Stimulated activated naive CD8-positive, alpha-beta T cell treated with anti-CD3 and anti-CD28 coated beads, Interleukin-15, Interleukin-2, amounts not matched to agents 100 U/mL and 50 U/mL, for 24 hours (primary cell): ENCODE results near the gene RIPK4.
A peak's percentile ranks its signal among the peaks of the same experiment; 100 is the strongest.

Experiments used
- ATAC-seq: fragments of 150-1000 bp; cut with Tn5 transposase; one replicate; pipeline ENCODE4 v1.10.0; 2021
- DNase-seq: peaks from one replicate; pipeline ENCODE4 v3.0.0; 2021

The RIPK4 gene

GRCh38 chr21:41766883-41767605 is at the start of gene RIPK4:
RIPK4 (minus strand) TSS chr21:41767052; CDS start chr21:41767041, 11 bp downstream.
- peak; percentile 72 for DNase-seq
- ATAC-seq, result peak; percentile 67

GRCh38 chr21:41815652-41816582 is 49.1 kb upstream of the RIPK4 start:
- no peak for DNase-seq
- peak; percentile 10 for ATAC-seq

GRCh38 chr21:41813226-41813625 is 46.4 kb upstream of the RIPK4 start:
- ATAC-seq (no peak), DNase-seq (no peak)

GRCh38 chr21:41812679-41813078 is 45.8 kb upstream of the RIPK4 start:
- no peak for ATAC-seq
- DNase-seq, result no peak

GRCh38 chr21:41810597-41810932 is 43.7 kb upstream of the RIPK4 start:
- DNase-seq (no peak), ATAC-seq (no peak)

GRCh38 chr21:41809891-41810596 is 43.2 kb upstream of the RIPK4 start:
- DNase-seq (no peak), ATAC-seq (no peak)

GRCh38 chr21:41808846-41809245 is 42.0 kb upstream of the RIPK4 start:
- no peak for DNase-seq
- ATAC-seq, result no peak

- no peak for ATAC-seq
- DNase-seq, result no peak
Measured at GRCh38 chr21:41808094-41808493, 41.2 kb upstream of the RIPK4 start.

GRCh38 chr21:41806773-41807172 is 39.9 kb upstream of the RIPK4 start:
- DNase-seq, result no peak
- no peak for ATAC-seq

GRCh38 chr21:41805643-41806042 is 38.8 kb upstream of the RIPK4 start:
- ATAC-seq (no peak), DNase-seq (no peak)

- ATAC-seq, result no peak
- DNase-seq, result no peak
Measured at GRCh38 chr21:41805038-41805437, 38.2 kb upstream of the RIPK4 start.

- no peak for ATAC-seq
- no peak for DNase-seq
Measured at GRCh38 chr21:41804381-41804780, 37.5 kb upstream of the RIPK4 start.

- DNase-seq (no peak), ATAC-seq (no peak)
Measured at GRCh38 chr21:41803316-41803715, 36.5 kb upstream of the RIPK4 start.

- ATAC-seq, result no peak
- DNase-seq, result no peak
Measured at GRCh38 chr21:41802684-41803083, 35.8 kb upstream of the RIPK4 start.

- ATAC-seq, result no peak
- no peak for DNase-seq
Measured at GRCh38 chr21:41802198-41802584, 35.3 kb upstream of the RIPK4 start.

GRCh38 chr21:41801321-41802197 is 34.7 kb upstream of the RIPK4 start:
- DNase-seq (no peak), ATAC-seq (no peak)

- DNase-seq (no peak), ATAC-seq (no peak)
Measured at GRCh38 chr21:41800425-41801320, 33.8 kb upstream of the RIPK4 start.

GRCh38 chr21:41799763-41800162 is 32.9 kb upstream of the RIPK4 start:
- DNase-seq (no peak), ATAC-seq (no peak)

- no peak for DNase-seq
- no peak for ATAC-seq
Measured at GRCh38 chr21:41798326-41798725, 31.5 kb upstream of the RIPK4 start.

- DNase-seq, result no peak
- no peak for ATAC-seq
Measured at GRCh38 chr21:41796476-41797080, 29.7 kb upstream of the RIPK4 start.
